Astrocyte of the cerebellum (primary cell): Measurements from ENCODE around the gene TRABD2A.

Experiments used
- DNase-seq: peaks from one replicate; pipeline ENCODE4 v3.0.0-alpha.2; 2011; ENCODE audit warnings: low read depth
- H3K4me3 ChIP-seq: 2 replicates; pipeline ENCODE4 v1.5.1; 2011; ENCODE audit warnings: mild to moderate bottlenecking, low read depth, low read length, moderate library complexity
- CTCF ChIP-seq: IDR thresholded peaks from 2 replicates; pipeline ENCODE4 v1.5.1; 2012; ENCODE audit warnings: low read length, low read depth, moderate library complexity, mild to moderate bottlenecking; ENCODE audit errors: missing control alignments
- in situ Hi-C: cut with HindIII; loops from 2 replicates; pipeline ENCODE4 v1.10.0; 2017; ENCODE audit warnings: low sequenced_read_pairs

TRABD2A gene

GRCh38 chr2:84792856-84793522, 87.9 kb downstream of the TRABD2A start:
- H3K4me3 ChIP-seq = no peak overlapping the region
- in situ Hi-C loops = no loop called here
- no peak for TF ChIP-seq CTCF
- no peak for DNase-seq

- H3K4me3 ChIP-seq = no peak overlapping the region
- TF ChIP-seq CTCF = no peak
- in situ Hi-C loops = loop anchor here (10.0 kb wide), 1 partner anchor 56 kb away; no protein-coding TSS in a partner anchor
- DNase-seq = no peak
Measured at GRCh38 chr2:84788498-84788897, 92.4 kb downstream of the TRABD2A start.

- no peak for TF ChIP-seq CTCF
- H3K4me3 ChIP-seq = no peak overlapping the region
- in situ Hi-C loops = loop anchor here (10.0 kb wide), 1 partner anchor 57 kb away; no protein-coding TSS in a partner anchor
- DNase-seq = no peak
Measured at GRCh38 chr2:84788027-84788426, 92.9 kb downstream of the TRABD2A start.

- DNase-seq = no peak
- no peak for TF ChIP-seq CTCF
- H3K4me3 ChIP-seq = no peak overlapping the region
- in situ Hi-C loops = loop anchor here (10.0 kb wide), 1 partner anchor 58 kb away; no protein-coding TSS in a partner anchor
Measured at GRCh38 chr2:84786601-84787000, 94.3 kb downstream of the TRABD2A start.

GRCh38 chr2:84785950-84786349, 94.9 kb downstream of the TRABD2A start:
- DNase-seq = no peak
- H3K4me3 ChIP-seq = no peak overlapping the region
- in situ Hi-C loops = loop anchor here (10.0 kb wide), 1 partner anchor 59 kb away; no protein-coding TSS in a partner anchor
- no peak for TF ChIP-seq CTCF

GRCh38 chr2:84782717-84783442, 98.0 kb downstream of the TRABD2A start:
- TF ChIP-seq CTCF = no peak
- no peak for DNase-seq
- in situ Hi-C loops = loop anchor here (10.0 kb wide), 1 partner anchor 62 kb away; no protein-coding TSS in a partner anchor
- H3K4me3 ChIP-seq = no peak overlapping the region
